A549 (cell line): Measurements from ENCODE around the gene PAM16. TPM values are rescaled to one million over a fixed set of nuclear protein-coding genes. Genes with fewer than 3 reads are reported as not detected.

Source experiments
- MYC ChIP-seq: IDR thresholded peaks from 2 replicates; pipeline ENCODE4 v1.6.1; 2012; ENCODE audit warnings: mild to moderate bottlenecking, inconsistent platforms, low read length, improper control_type of control experiment, borderline replicate concordance
- polyA plus RNA-seq, 4 experiments: library from polyadenylated mRNA; depleted of rRNA in 3 of 4; stranded (reverse); fragments of >200 nt; fragmentation: RNase III in 1 of 4; extraction: RNeasy Plus Mini Kit Qiagen cat#74134 plus additional on column Dnase treatment in 1 of 4; gene quantifications; 2 replicates in 3 of 4; 3 replicates in 1 of 4; pipeline ENCODE4 v1.2.3, GENCODE V29; 2011 to 2017

The PAM16 gene
- polyA plus RNA-seq, 2 of the 4 experiments (the other 2 are of a cell fraction), result 55.1 to 59.1 TPM

DNA sequence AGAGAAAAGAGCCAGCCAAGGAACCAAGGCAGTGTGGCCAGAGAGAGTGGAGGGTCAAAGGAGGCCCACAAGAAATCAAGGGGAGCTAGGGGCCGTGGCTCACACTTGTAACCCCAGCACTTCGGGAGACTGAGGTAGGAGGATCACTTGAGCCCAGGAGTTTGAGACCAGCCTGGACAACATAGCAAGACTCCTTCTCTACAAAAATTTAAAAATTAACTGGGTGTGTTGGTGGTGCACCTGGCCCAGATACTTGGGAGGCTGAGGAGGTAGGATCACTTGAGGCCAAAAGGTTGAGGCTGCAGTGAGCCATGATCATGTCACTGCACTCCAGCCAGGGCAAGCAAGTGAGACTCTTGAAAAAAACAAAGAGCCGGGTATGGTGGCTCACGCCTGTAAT lies 59.4 kb downstream of the PAM16 start (continued):
- TF ChIP-seq MYC, result no peak

Other genes starting within 250 kb of the PAM16 start
- 6.2 and 6.9 TPM in 2 replicates for gene ADCY9, start 234.9 kb downstream of the PAM16 start, polyA plus RNA-seq (2011; rRNA removed)
- 7.6 to 9.4 TPM (median 8.7 TPM) in 3 replicates for gene ADCY9, start 234.9 kb downstream of the PAM16 start, polyA plus RNA-seq (2017; fragmentation: RNase III; extraction: RNeasy Plus Mini Kit Qiagen cat#74134 plus additional on column Dnase treatment)
- gene SRL, start 109.2 kb downstream of the PAM16 start, polyA plus RNA-seq (2011; rRNA removed), result not detected in 2 replicates
- 0.03 to 0.05 TPM (median 0.03 TPM) in 3 replicates for gene SRL, start 109.2 kb downstream of the PAM16 start, polyA plus RNA-seq (2017; fragmentation: RNase III; extraction: RNeasy Plus Mini Kit Qiagen cat#74134 plus additional on column Dnase treatment)
- 7.0 and 7.2 TPM in 2 replicates for gene TFAP4, start 78.3 kb downstream of the PAM16 start, polyA plus RNA-seq (2011; rRNA removed)
- 13.6 to 15.7 TPM (median 14.7 TPM) in 3 replicates for gene TFAP4, start 78.3 kb downstream of the PAM16 start, polyA plus RNA-seq (2017; fragmentation: RNase III; extraction: RNeasy Plus Mini Kit Qiagen cat#74134 plus additional on column Dnase treatment)
- gene GLIS2, start 35.3 kb downstream of the PAM16 start, polyA plus RNA-seq (2011; rRNA removed), result 5.5 and 6.8 TPM in 2 replicates
- gene GLIS2, start 35.3 kb downstream of the PAM16 start, polyA plus RNA-seq (2017; fragmentation: RNase III; extraction: RNeasy Plus Mini Kit Qiagen cat#74134 plus additional on column Dnase treatment), result 15.8 to 19.5 TPM (median 16.3 TPM) in 3 replicates
- 2.0 and 2.3 TPM in 2 replicates for gene VASN, start 20.5 kb upstream of the PAM16 start, polyA plus RNA-seq (2011; rRNA removed)
- 4.0 to 4.7 TPM (median 4.2 TPM) in 3 replicates for gene VASN, start 20.5 kb upstream of the PAM16 start, polyA plus RNA-seq (2017; fragmentation: RNase III; extraction: RNeasy Plus Mini Kit Qiagen cat#74134 plus additional on column Dnase treatment)
- gene CORO7, start 65.3 kb upstream of the PAM16 start, polyA plus RNA-seq (2011; rRNA removed), result 5.7 and 6.0 TPM in 2 replicates
- gene CORO7, start 65.3 kb upstream of the PAM16 start, polyA plus RNA-seq (2017; fragmentation: RNase III; extraction: RNeasy Plus Mini Kit Qiagen cat#74134 plus additional on column Dnase treatment), result 11.1 to 12.6 TPM (median 11.9 TPM) in 3 replicates
- 70.9 and 77.2 TPM in 2 replicates for gene DNAJA3, start 74.5 kb upstream of the PAM16 start, polyA plus RNA-seq (2011; rRNA removed)
- 64.6 to 71.6 TPM (median 66.0 TPM) in 3 replicates for gene DNAJA3, start 74.5 kb upstream of the PAM16 start, polyA plus RNA-seq (2017; fragmentation: RNase III; extraction: RNeasy Plus Mini Kit Qiagen cat#74134 plus additional on column Dnase treatment)
- 36.3 and 36.4 TPM in 2 replicates for gene NMRAL1, start 123.3 kb upstream of the PAM16 start, polyA plus RNA-seq (2011; rRNA removed)
- 47.4 to 55.8 TPM (median 48.8 TPM) in 3 replicates for gene NMRAL1, start 123.3 kb upstream of the PAM16 start, polyA plus RNA-seq (2017; fragmentation: RNase III; extraction: RNeasy Plus Mini Kit Qiagen cat#74134 plus additional on column Dnase treatment)
- 35.4 and 37.3 TPM in 2 replicates for gene HMOX2, start 125.1 kb upstream of the PAM16 start, polyA plus RNA-seq (2011; rRNA removed)
- 47.7 to 49.6 TPM (median 49.5 TPM) in 3 replicates for gene HMOX2, start 125.1 kb upstream of the PAM16 start, polyA plus RNA-seq (2017; fragmentation: RNase III; extraction: RNeasy Plus Mini Kit Qiagen cat#74134 plus additional on column Dnase treatment)
- gene CDIP1, start 187.5 kb upstream of the PAM16 start, polyA plus RNA-seq (2011; rRNA removed), result 3.7 and 4.4 TPM in 2 replicates
- 7.8 to 8.4 TPM (median 8.3 TPM) in 3 replicates for gene CDIP1, start 187.5 kb upstream of the PAM16 start, polyA plus RNA-seq (2017; fragmentation: RNase III; extraction: RNeasy Plus Mini Kit Qiagen cat#74134 plus additional on column Dnase treatment)
- gene C16orf96, start 205.0 kb upstream of the PAM16 start, polyA plus RNA-seq (2011; rRNA removed), result 0.03 TPM in 1 of 2 replicates, not detected in the other
- gene C16orf96, start 205.0 kb upstream of the PAM16 start, polyA plus RNA-seq (2017; fragmentation: RNase III; extraction: RNeasy Plus Mini Kit Qiagen cat#74134 plus additional on column Dnase treatment), result 0.01 to 0.03 TPM in 2 of 3 replicates, not detected in the other